Caki2 (cell line): ENCODE data around the gene TMEM39B. TPM values are rescaled to one million over a fixed set of nuclear protein-coding genes. Genes with fewer than 3 reads are reported as not detected.
A peak's percentile ranks its signal among the peaks of the same experiment; 100 is the strongest.

Experiments used
- DNase-seq: peaks from one replicate; pipeline ENCODE4 v3.0.0-alpha.2; 2015; ENCODE audit warnings: low read depth
- in situ Hi-C: cut with HindIII; loops from 2 replicates; pipeline ENCODE4 v1.10.0; 2016; ENCODE audit warnings: low sequenced_read_pairs, low pct_unique_long_range_greater_than_20kb, mixed read lengths
- total RNA-seq: library from RNA; depleted of rRNA; stranded (reverse); fragments of >200 nt; shearing (Covaris generic); gene quantifications from 2 replicates; pipeline ENCODE4 v1.2.3, GENCODE V29; 2014; ENCODE audit warnings: low replicate concordance; rRNA removed

TMEM39B gene
- 7.0 and 8.0 TPM in 2 replicates for total RNA-seq

DNA sequence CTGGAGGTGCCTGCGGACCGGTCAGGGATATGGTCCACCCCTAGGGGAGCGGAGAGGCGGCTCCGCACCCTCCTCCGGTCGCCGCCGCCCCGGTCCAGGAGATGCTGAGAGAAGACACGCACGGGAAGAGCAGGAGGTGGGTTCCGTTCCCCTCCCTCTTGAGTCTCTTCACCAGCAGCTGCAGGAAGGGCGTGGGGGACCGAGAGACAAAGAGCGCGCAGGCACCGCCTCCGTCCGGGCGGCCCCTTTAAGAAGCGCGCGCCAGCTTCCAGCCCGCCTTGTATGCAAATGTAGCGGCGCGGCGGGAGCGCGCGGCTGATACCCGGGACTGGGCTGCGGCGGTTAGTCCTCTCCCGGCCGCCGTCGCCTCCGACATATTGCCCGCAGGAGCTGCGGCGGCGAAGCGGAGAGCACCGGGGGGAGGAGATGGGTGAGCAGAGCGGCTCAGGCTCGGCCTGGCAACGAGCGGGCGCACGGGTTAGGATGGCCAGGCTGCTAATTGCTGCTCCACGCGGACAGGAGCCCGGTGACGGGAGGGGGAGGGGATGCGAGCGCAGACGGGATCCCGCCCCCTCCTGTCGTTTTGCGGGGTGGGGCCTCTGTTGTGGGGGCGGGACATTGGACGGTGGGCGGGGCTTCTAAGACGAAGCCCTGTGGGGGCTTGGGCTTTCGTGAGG lies at the start of gene TMEM39B:
Gene TMEM39B (plus strand): TSS at position 318 of the 677 bp plus-strand sequence. CDS start 109 bp downstream, at position 427.
- in situ Hi-C loops, result no loop called here
- DNase-seq, result peak; percentile 95

DNA sequence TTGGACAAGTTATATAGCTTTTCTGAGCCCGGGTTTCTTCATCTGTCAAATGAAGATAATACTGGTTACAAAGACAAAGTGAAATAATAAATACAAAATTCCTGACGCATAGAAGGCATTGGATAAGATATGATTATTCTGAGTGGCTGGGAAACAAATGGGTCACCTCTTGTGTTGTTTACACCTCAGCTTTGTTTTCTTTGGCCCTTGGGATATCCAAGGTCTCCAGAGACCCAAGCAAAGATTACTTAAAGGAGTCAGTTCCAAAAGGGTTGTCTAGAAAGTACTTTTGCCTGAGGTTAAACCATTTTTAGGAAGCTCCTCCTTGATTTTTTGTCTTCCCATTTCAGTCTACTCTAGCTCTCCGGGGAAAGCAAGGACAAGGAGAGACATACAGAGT lies 49.4 kb upstream of the TMEM39B start:
- DNase-seq, result no peak
- in situ Hi-C loops, result no loop called here

DNA sequence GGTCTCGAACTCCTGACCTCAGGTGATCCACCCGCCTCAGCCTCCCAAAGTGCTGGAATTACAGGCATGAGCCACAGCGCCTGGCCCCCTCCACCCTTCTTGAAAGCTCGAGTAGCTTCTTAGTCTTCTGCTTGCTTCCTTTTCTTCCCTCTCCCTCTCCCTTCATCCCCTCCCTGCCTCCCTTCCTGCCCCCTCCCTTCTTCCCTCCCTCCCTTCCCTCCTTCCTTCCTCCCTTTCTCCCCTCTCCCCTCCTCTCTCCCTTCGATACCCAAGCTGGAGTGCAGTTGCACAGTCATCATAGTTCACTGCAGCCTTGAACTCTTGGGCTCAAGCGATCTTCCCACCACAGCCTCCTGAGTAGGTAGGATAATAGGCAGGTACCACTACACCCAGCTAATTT lies 47.2 kb upstream of the TMEM39B start:
- in situ Hi-C loops, result no loop called here

DNA sequence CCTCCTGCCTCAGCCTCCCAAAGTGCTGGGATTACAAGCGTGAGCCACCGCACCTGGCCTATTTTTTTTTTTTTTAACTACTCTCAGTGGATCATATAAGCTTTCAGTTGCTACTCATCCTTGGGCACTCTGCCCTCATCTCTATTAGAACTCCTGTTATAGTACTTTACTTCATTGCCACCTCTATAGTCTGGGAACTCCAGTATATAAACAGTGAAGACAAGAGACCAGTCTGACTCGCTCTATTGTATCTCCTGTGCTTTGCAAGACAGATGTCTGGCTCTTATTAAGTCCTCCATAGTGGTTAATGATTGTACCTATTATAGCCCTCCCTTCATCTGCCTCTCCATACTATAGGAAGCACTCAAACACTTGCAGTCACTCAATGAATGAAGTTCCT lies 44.0 kb upstream of the TMEM39B start:
- peak; percentile 30 for DNase-seq
- in situ Hi-C loops, result no loop called here

More for the DNA sequence above, 47.2 kb upstream of the TMEM39B start:
- DNase-seq, result no peak

DNA sequence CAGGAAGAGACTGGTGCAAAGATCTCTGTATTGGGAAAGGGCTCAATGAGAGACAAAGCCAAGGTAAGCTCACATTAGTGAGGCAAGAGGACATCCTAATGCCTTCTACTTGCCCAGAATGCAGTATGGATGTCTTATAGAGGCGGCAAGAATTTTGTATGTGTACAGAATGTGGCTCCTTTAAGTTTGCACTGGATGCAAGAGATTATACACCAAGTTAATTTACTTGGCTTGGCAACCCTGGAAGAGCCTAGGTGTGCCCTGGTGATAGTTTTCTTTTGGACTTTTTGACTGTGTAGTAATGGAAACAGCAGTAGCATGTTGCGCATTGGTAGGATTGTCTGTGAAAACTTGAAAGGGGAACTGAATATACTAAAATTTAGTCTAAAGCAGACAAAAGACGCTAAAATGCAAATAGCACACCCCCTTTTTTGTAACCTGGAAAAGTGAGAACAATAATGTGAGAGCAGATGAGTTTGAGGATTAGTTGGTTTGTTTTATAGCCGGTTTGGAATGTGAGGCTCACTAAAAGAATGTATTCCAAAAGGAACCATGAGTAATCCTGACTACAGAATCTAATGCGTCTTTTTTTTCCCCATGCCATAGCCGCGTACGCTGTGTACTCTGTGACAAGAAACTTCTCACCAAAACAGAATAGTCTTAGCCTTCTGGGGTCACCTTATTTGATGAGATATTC lies 41.0 kb upstream of the TMEM39B start:
- in situ Hi-C loops, result no loop called here
- no peak for DNase-seq

DNA sequence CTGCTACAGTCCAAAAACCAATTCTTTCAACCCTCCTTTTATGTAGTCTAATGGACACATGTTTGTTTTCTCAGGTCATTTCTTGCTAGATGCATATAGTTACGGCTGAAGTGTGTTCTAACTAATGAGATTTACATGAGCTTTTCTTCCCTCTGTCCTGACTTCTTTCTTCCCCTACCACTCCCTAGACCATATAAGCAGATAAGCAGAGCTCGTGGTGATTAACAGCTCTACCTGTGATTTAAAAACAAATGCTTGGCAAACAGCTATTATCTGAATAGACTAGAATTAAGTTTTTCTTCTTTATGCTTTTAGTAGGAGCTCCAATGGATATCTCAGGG lies 40.5 kb upstream of the TMEM39B start:
- DNase-seq, result no peak
- in situ Hi-C loops, result no loop called here

DNA sequence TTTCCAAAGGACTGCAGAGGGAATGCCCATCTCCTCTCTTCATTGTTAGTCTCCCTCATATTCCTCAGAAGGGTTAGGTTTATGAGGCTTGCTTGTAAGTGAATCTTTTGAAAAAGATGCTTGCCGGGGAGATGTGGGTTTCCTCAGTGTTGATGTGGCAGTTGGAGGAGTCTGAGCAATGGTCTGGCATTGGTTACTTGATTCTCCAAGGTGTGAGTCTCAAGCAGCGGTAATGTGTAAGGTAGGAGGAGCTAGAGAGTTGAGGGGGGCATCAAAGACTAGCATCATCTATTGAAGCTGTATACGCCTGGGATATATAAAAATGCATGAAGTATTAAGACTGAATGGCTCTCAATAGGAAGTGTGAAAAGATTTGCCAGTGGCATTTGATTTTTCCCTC lies 37.6 kb upstream of the TMEM39B start:
- in situ Hi-C loops, result no loop called here
- DNase-seq, result no peak

DNA sequence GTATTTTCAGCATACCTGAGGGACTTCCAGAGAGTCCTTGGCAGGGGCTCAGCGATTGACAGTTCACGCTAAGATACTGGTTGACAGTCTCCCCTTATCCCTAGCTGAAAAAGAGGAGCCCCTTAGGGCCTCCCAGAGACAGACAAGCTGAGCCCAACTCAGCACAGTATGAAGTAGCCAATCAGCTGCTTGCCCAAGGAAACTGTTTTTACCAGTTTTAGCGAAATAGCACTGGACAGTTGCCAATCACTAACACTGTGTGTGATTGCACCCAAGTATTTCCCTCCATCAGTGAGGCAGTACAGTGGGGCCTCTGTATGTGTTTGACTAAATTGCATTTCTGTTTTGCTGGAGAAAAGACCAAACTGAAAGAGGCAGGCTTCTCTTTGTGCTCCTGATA lies 32.0 kb upstream of the TMEM39B start:
- in situ Hi-C loops, result no loop called here
- no peak for DNase-seq

DNA sequence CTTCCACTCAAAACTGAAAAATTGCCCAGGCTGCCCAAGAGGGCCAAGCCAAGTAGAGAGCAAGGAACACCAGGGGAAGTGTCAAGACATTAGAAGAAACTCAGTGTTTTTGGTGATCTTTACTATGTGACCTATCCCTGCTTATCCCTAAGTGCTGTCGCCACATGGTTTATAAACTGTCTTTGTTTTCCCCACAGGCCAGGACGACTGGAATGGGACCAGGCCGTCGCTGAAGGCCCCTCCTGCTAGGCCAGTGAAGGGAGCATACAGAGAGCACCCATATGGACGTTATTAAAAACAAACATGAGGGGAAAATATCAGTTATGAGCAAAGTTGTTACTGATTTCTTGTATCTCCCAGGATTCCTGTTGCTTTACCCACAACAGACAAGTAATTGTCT lies 30.4 kb upstream of the TMEM39B start:
- in situ Hi-C loops, result no loop called here
- DNase-seq, result no peak

DNA sequence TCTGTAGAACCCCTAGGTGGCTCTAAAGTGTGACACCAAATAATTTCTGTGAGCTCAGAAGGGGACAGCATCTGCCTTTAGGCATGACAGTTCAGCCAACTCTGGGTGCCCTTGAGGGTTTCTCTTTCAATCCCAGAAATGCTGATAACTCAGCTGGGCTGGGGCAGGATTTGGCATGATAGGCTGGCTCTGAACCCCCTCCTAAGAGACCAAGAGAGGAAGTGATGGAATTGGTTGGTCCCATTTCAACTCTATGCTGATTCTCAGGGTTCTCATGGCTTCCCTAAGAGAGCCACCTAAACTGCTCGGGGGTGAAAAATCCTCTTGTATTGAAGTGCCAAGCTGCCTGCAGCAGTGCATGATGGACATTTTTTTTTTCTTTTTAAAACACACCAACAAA lies 28.5 kb upstream of the TMEM39B start:
- in situ Hi-C loops, result no loop called here
- no peak for DNase-seq

DNA sequence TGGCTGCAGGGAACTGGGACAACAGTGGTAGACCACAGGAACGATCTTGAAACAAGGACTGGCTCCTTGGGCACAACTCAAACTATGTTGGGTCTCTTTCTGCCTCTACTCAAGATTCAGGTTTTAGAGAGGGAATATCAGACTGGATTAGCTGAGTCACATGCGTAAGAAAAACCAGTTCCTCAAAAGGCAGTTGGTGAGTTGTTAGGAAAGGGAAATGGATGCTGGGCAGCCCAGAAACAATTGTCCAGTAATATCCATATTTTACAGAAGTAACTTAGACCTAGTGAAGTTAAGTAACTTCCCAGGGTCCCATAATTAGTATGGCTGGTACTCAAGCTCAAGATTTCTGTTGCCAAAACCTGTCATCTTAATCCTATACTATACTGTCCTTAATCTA lies 27.0 kb upstream of the TMEM39B start:
- no peak for DNase-seq
- in situ Hi-C loops, result no loop called here

DNA sequence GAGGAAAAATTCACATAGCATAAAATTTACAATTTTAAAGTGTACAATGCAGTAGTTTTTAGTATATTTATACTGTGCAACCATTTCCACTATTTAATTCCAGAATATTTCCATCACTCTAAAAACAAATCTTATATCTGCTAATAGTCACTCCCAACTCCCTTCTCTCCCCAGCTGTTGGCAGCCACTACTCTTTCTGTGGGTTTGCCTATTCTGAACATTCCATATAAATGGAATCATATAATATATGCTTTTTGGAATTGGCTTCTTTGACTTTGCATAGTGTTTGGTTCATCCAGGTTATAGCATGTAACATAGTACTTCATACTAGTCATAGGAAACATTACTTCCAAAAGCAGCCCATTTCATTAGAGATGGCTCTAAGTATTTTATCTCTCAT lies 25.0 kb upstream of the TMEM39B start:
- in situ Hi-C loops, result no loop called here

DNA sequence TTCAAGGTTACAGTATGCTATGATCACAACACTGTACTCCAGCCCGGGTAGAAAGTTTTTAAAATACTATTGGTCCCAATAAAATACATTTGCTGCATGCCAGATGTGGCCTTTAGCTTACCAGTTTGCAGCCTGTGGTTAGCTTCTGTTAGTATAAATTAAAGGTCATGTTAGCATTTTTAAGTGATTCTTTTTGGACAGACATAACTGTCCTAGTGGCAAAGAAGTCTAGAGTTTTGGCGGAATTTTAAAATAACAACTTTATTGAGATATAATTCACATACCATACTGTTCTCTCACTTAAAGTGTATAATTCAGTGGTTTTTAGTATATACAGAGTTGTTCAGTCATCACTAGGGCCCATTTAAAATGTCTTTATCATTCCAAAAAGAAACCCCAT lies 24.3 kb upstream of the TMEM39B start:
- no peak for DNase-seq
- in situ Hi-C loops, result no loop called here

More for the DNA sequence above, 25.0 kb upstream of the TMEM39B start:
- no peak for DNase-seq

DNA sequence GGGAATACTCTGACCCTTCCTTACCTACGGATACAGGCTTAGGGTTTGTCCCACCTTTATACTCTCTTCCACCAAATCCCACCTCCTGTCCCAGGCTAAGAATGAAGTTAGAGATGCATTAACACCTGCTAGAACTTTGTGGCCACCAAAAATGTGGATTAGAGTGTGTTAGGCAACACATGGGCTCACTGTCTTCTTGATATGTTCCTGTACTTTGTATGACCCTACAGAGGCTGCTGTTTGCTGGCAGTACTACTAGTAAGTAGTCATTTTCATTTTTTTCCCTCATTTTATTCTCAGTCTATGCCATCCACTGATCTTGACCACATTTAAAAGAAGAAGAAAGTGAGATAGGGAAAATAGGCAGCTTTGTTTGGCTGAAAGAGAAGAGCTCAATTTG lies 21.0 kb upstream of the TMEM39B start:
- DNase-seq, result no peak
- in situ Hi-C loops, result no loop called here

DNA sequence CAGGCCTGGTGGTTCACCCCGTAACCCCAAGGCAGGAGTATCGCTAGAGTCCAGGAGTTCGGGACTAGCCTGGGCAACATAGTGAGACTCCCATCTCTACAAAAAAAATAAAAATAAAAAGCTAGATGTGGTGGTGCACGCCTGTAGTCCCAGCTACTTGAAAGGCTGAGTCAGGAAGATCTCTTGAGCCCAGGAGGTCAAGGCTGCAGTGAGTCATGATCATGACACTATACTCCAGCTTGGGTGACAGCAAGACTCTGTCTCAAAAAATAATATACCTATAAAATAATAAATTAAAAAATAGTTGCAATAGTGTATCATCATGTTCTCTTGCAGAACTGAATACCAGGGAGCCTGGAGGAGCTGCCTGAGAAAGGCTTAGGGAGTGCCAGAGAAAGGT lies 19.9 kb upstream of the TMEM39B start:
- no peak for DNase-seq
- in situ Hi-C loops, result no loop called here

DNA sequence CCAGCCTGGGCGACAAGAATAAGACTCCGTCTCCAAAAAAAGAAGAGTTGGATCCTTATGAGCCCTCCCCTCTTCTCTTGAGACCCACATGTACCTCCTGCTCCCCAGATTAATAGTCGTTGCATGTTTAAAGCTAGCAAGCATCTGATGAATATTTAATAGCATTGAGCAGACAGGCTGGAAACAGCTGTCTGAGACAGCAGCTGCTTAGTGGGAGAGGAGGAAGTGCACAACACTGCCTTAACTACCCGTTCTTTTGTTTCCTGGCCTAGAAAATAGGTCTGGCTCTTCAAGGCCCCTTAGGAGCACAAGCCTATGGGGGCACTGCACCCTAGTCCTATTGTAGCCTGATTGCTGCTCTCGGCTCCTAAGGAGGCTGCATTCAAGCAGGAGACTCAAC lies 17.3 kb upstream of the TMEM39B start:
- DNase-seq, result no peak
- in situ Hi-C loops, result no loop called here

DNA sequence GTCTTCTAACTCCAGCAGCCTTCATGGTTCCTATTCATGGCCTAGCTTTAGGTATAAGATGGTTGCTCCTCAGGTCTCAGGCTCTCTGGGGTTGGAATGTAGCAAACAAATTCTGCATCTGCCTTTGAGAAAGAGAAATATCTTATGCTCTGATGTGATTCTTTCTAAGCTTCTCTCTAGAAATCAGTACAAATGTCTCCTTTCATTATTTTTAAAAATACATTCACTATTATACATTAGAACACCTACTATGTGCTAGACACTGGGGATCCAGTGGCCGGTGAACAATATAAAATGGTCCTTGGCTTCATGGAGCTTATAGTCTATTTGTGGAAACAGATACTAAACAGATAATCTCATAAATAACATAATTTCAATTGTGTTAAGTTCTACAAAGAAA lies 16.1 kb upstream of the TMEM39B start:
- in situ Hi-C loops, result no loop called here
- no peak for DNase-seq

DNA sequence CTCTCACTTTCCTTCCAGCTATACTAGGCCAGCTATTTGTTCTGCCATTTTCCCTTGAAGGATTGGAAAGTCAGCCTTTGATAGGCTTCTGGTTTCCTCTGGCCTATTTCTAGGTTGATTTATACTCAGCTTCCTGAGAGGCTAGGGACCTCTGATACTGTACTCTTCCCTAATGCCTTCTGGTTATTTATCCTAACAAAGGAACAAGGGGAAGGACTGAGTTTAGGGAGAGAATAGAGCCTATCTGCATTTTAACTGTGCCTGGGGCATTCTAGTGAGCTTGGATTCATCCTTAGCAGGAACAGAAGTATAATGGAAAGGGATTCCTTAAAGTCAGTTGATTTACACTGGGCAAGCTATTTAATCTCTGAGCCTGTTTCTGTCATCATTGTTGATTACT lies 11.8 kb upstream of the TMEM39B start:
- in situ Hi-C loops, result no loop called here
- no peak for DNase-seq

DNA sequence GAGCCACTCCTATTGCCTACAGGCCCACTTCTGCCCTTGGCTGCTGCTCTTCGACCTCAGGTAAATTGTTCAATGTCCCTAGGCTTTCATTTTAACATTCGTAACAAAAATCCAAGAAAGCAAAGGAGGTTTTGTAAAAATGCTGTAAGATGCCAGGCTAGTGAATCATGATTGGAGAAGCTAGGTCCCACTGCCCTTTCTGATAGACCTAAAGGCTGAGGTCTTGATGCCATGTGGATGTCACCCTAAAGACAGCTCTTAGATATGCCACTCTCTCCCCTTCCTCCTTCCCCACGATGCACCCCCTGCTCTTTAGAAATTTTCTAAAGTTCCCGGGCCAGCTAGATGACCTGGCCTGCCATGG lies 9.9 kb upstream of the TMEM39B start:
- in situ Hi-C loops, result no loop called here
- peak; percentile 8 for DNase-seq

DNA sequence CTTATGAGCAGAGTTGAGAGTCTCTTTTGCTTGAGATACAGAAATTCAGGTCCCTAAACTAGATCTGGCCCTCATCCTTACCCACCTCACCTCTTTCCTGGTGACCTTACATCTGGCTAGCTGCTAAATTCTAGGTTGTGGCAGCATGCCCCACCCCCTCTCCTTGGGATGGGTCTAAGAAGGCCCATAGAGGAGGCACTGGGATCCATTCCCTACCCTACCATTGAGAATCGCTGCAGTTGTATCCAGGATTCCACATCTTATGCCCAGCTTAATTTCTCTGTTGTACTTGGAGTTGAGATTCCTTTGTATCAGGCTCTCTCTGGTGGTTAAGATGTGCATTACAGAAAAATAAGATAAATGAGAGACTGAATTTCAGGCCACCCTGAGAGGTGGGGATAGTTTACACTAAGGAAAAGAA lies 9.5 kb upstream of the TMEM39B start:
- in situ Hi-C loops, result no loop called here
- peak; percentile 55 for DNase-seq
